Lung (tissue), 12 donors: ENCODE data around the gene WSCD1. TPM values are rescaled to one million over a fixed set of nuclear protein-coding genes. Genes with fewer than 3 reads are reported as not detected.

Experiments
- ATAC-seq: fragments of 200-7000 bp; cut with Tn5 transposase; one replicate; pipeline ENCODE4 v1.9.1; 2020; ENCODE audit warnings: moderate number of reproducible peaks; ENCODE audit not compliant: insufficient read depth, low FRiP score
- DNase-seq, 3 donors: peaks; one replicate each; pipeline ENCODE4 v3.0.0-alpha.2; 2013 to 2017
- H3K27ac ChIP-seq, 2 donors: one replicate each; pipeline ENCODE4 v1.5.1; 2013; ENCODE audit warnings: mild to moderate bottlenecking in 2 of 2, moderate library complexity in 2 of 2, control low read depth in 1 of 2, inconsistent platforms in 1 of 2, low read depth in 1 of 2, low read length in 1 of 2
- H3K27me3 ChIP-seq, 3 donors: one replicate each; pipeline ENCODE4 v1.5.1; 2013; ENCODE audit warnings: low read length in 2 of 3; ENCODE audit not compliant: control insufficient read depth in 3 of 3, insufficient read depth in 3 of 3
- H3K36me3 ChIP-seq, 4 donors: one replicate each; pipeline ENCODE4 v1.5.1; 2013; ENCODE audit warnings: low read length in 4 of 4, mild to moderate bottlenecking in 1 of 4, moderate library complexity in 1 of 4; ENCODE audit not compliant: control insufficient read depth in 4 of 4, insufficient read depth in 4 of 4
- H3K4me1 ChIP-seq, 5 donors: one replicate each; pipeline ENCODE4 v1.5.1; 2013; ENCODE audit warnings: low read length in 5 of 5, mild to moderate bottlenecking in 2 of 5, moderate library complexity in 1 of 5; ENCODE audit not compliant: control insufficient read depth in 5 of 5, insufficient read depth in 5 of 5
- H3K4me3 ChIP-seq: one replicate; pipeline ENCODE4 v1.5.1; 2013; ENCODE audit warnings: mild to moderate bottlenecking, control low read depth, moderate library complexity
- H3K9ac ChIP-seq, 2 donors: one replicate each; pipeline ENCODE4 v1.5.1; 2013; ENCODE audit warnings: low read length in 2 of 2, control low read depth in 1 of 2; ENCODE audit not compliant: insufficient read depth in 1 of 2
- H3K9me3 ChIP-seq, 4 donors: one replicate each; pipeline ENCODE4 v1.5.1; 2013; ENCODE audit warnings: low read length in 3 of 4, mild to moderate bottlenecking in 1 of 4, moderate library complexity in 1 of 4; ENCODE audit not compliant: control insufficient read depth in 4 of 4, insufficient read depth in 3 of 4
- WGBS, 2 donors: extraction: QIAGEN DNeasy Blood & Tissue Kit; methylation state at CpG; one replicate each; pipeline ENCODE4 v1.1.7; 2013; 5-methylcytosine and 5-hydroxymethylcytosine counted together
- polyA plus RNA-seq, 2 donors: library from polyadenylated mRNA; stranded (reverse); fragments of 200-250 nt; gene quantifications; one replicate each; pipeline ENCODE4 v1.2.1, GENCODE V29; 2013
- total RNA-seq, 2 donors: library from RNA; depleted of rRNA in 1 of 2; stranded (reverse); fragments of >200 nt in 1 of 2; gene quantifications; one replicate each; pipeline ENCODE4 v1.2.1, GENCODE V29; 2014 to 2021
- TF ChIP-seq, protein P1 (sequence below): IDR thresholded peaks from 2 replicates; pipeline ENCODE4 v1.5.1; 2012; ENCODE audit warnings: mild to moderate bottlenecking; ENCODE audit errors: control extremely low read depth, extremely low read depth
- donor health status: control.
- donor health status: control.
- donor health status: Bipolar disorder and iron deficiency.
- donor health status: healthy.
- donor health status: DM: yes; HTN: yes; CAD: no.

The WSCD1 gene
- total and polyA plus RNA-seq, 4 donors: 1.5 to 13.4 (median 3.8) TPM

DNA sequence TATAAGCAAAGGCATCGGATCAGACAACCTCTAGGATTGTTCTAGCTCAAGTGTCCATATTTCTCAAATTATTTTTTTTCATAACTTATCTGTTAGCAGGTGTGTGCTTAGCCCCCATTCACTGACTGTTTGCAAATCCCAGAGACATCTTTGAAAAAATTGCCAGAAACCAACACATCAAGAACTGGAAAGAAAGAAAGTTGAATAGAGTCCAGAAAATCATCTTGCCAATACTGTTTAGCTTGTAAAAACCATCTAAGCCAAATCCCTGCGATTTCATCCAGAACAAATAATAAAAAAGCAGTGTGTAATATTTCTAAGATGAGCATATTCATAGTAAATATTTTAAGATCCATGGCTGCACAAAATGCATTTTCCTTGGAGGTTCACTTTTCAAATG lies 64.5 kb downstream of the WSCD1 start:
- H3K27me3 ChIP-seq: peaks cover 0 to 5% (median 0%) of the 10 kb centered on the region in 3 donors
- no peak overlapping the region for H3K27ac ChIP-seq
- ATAC-seq: no peak
- H3K4me3 ChIP-seq: no peak overlapping the region
- WGBS, 2 donors: 86 to 95% methylated on average over 2 of the region's 2 CpGs
- H3K4me1 ChIP-seq: no peaks in the 10 kb centered on the region
- no peaks in the 10 kb centered on the region for H3K36me3 ChIP-seq
- DNase-seq: no peak
- TF ChIP-seq, protein P1, sequence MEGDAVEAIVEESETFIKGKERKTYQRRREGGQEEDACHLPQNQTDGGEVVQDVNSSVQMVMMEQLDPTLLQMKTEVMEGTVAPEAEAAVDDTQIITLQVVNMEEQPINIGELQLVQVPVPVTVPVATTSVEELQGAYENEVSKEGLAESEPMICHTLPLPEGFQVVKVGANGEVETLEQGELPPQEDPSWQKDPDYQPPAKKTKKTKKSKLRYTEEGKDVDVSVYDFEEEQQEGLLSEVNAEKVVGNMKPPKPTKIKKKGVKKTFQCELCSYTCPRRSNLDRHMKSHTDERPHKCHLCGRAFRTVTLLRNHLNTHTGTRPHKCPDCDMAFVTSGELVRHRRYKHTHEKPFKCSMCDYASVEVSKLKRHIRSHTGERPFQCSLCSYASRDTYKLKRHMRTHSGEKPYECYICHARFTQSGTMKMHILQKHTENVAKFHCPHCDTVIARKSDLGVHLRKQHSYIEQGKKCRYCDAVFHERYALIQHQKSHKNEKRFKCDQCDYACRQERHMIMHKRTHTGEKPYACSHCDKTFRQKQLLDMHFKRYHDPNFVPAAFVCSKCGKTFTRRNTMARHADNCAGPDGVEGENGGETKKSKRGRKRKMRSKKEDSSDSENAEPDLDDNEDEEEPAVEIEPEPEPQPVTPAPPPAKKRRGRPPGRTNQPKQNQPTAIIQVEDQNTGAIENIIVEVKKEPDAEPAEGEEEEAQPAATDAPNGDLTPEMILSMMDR: no peak
- H3K9me3 ChIP-seq: no peaks in the 10 kb centered on the region
- H3K9ac ChIP-seq: no peak overlapping the region

DNA sequence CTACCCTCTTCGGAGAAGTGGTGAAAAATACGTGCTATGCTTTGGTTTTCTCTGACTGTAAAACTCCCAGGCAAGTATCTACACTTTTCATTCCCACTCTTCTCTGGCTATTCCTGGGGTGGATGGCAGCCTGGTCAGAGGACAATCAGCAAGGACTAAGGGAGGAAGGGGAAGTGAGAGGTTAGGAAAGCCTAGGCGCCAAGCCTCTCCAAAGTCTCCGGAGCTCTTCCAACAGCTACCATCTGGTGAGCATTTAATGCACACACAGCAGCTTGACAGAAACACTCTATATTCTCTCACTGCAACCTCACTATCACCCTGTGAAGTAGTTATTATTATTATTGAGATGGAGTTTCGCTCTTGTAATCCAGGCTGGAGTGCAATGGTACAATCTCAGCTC lies 65.1 kb downstream of the WSCD1 start:
- TF ChIP-seq, protein P1: no peak
- no peak overlapping the region for H3K9ac ChIP-seq
- DNase-seq (no peak), ATAC-seq (no peak)
- H3K4me1 ChIP-seq: no peaks in the 10 kb centered on the region
- peaks cover 0 to 5% (median 0%) of the 10 kb centered on the region in 3 donors for H3K27me3 ChIP-seq
- no peaks in the 10 kb centered on the region for H3K36me3 ChIP-seq
- no peaks in the 10 kb centered on the region for H3K9me3 ChIP-seq
- no peak overlapping the region for H3K27ac ChIP-seq
- H3K4me3 ChIP-seq: no peak overlapping the region
- WGBS, 2 donors: 56 to 65% methylated on average over 5 of the region's 5 CpGs

DNA sequence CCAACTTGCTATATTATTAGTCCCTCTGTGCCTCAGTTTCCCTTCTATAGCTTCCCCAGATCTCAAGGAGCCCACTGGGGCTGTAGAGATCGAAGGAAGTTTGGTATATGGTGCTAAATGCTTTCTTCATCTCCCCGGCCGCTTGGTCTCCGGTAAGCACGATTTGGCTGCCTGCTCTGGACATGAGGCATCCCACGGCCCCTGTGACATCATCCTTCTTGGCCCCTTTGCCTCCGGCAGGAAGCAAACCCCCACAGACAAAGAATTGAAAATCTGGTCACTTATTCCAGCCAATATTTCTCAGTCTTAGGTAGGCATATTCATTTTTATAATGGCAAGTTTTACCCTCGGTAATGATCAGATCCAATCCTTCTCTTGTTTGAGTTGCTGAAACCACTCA lies 65.8 kb downstream of the WSCD1 start:
- Histone ChIP-seq H3K4me1 (no peaks in the 10 kb centered on the region), H3K9ac (no peak overlapping the region), H3K27ac (no peak overlapping the region), H3K4me3 (no peak overlapping the region), H3K36me3 (no peaks in the 10 kb centered on the region), H3K27me3 (peaks cover 0 to 5% (median 0%) of the 10 kb centered on the region in 3 donors), H3K9me3 (no peaks in the 10 kb centered on the region)
- TF ChIP-seq, protein P1: no peak
- DNase-seq: no peak
- WGBS, 2 donors: 84 to 86% methylated on average over 8 of the region's 8 CpGs
- no peak for ATAC-seq
